ENCODE data around the gene PCOLCE2. TPM values are rescaled to one million over a fixed set of nuclear protein-coding genes. Genes with fewer than 3 reads are reported as not detected.

PCOLCE2 gene
- total RNA-seq, 1 experiment from 2014 or later = 14.6 TPM

DNA sequence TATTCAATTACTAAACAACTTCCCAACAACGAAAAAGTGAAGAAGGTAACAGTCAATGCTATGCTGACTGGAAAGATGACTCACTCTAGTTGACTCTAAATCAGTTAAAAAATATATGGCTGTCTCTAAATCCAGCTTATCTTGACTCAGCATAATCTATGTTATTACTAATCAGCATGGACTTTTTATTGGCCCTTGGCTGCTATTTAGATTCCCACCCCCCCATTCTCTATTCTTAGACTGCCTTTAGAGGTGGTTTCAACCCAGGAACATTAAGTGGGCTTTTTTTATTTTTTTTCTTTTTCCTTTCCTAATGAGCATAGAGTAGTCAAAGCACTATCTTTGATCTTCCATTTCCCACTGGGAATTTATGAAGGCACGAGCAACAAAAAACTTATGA is 1.9 kb downstream of the PCOLCE2 start:
- ChIA-PET POLR2A (interaction anchor here (0.7 kb wide), 1 partner anchor 59 kb away, joined by 3 read pairs; no protein-coding TSS in a partner anchor), CTCF (no interaction called here)
- peak overlapping the region; percentile 31; the same call in 1 of the 2 replicates for H3K27ac ChIP-seq (ENCODE audit: low read length)
- no peak overlapping the region for H3K4me3 ChIP-seq (ENCODE audit: low read depth in 2 of 2, low read length in 2 of 2)
- H3K4me1 ChIP-seq (ENCODE audit: control insufficient read depth, insufficient read depth, low read length) = peaks cover 16% of the 10 kb centered on the region
- no peak for TF ChIP-seq TCF7L2 (IDR thresholded peaks at IDR 0.05; ENCODE audit: low read depth, low read length)
- TF ChIP-seq SIN3A (IDR thresholded peaks at IDR 0.05; ENCODE audit: borderline replicate concordance, insufficient read depth, low read depth, low read length) = no peak
- TF ChIP-seq, protein P1, sequence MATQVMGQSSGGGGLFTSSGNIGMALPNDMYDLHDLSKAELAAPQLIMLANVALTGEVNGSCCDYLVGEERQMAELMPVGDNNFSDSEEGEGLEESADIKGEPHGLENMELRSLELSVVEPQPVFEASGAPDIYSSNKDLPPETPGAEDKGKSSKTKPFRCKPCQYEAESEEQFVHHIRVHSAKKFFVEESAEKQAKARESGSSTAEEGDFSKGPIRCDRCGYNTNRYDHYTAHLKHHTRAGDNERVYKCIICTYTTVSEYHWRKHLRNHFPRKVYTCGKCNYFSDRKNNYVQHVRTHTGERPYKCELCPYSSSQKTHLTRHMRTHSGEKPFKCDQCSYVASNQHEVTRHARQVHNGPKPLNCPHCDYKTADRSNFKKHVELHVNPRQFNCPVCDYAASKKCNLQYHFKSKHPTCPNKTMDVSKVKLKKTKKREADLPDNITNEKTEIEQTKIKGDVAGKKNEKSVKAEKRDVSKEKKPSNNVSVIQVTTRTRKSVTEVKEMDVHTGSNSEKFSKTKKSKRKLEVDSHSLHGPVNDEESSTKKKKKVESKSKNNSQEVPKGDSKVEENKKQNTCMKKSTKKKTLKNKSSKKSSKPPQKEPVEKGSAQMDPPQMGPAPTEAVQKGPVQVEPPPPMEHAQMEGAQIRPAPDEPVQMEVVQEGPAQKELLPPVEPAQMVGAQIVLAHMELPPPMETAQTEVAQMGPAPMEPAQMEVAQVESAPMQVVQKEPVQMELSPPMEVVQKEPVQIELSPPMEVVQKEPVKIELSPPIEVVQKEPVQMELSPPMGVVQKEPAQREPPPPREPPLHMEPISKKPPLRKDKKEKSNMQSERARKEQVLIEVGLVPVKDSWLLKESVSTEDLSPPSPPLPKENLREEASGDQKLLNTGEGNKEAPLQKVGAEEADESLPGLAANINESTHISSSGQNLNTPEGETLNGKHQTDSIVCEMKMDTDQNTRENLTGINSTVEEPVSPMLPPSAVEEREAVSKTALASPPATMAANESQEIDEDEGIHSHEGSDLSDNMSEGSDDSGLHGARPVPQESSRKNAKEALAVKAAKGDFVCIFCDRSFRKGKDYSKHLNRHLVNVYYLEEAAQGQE (IDR thresholded peaks at IDR 0.05; ENCODE audit: insufficient read depth in 1 of 2, low read depth in 2 of 2, low read length in 1 of 2) = no peak
- TF ChIP-seq POLR2AphosphoS5 (IDR thresholded peaks at IDR 0.05; ENCODE audit: low read depth, low read length) = no peak
- TF ChIP-seq, protein P2, sequence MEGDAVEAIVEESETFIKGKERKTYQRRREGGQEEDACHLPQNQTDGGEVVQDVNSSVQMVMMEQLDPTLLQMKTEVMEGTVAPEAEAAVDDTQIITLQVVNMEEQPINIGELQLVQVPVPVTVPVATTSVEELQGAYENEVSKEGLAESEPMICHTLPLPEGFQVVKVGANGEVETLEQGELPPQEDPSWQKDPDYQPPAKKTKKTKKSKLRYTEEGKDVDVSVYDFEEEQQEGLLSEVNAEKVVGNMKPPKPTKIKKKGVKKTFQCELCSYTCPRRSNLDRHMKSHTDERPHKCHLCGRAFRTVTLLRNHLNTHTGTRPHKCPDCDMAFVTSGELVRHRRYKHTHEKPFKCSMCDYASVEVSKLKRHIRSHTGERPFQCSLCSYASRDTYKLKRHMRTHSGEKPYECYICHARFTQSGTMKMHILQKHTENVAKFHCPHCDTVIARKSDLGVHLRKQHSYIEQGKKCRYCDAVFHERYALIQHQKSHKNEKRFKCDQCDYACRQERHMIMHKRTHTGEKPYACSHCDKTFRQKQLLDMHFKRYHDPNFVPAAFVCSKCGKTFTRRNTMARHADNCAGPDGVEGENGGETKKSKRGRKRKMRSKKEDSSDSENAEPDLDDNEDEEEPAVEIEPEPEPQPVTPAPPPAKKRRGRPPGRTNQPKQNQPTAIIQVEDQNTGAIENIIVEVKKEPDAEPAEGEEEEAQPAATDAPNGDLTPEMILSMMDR (IDR thresholded peaks at IDR 0.05) = no peak
- no peak for DNase-seq (ENCODE audit: low read depth, low spot score)
- no peaks in the 10 kb centered on the region for H3K27me3 ChIP-seq (ENCODE audit: control insufficient read depth, insufficient read depth, low read length)
- BruUV-seq (replicated peaks) = no TSS peak
- in situ Hi-C loops (cut with HindIII; ENCODE audit: low pct_unique_long_range_greater_than_20kb, low sequenced_read_pairs) (no loop called here), intact Hi-C loops (cut with micrococcal nuclease; ENCODE audit: unreplicated experiment) (no loop called here)
- H3K9me3 ChIP-seq (ENCODE audit: control insufficient read depth, insufficient read depth, low read depth, low read length) = no peaks in the 10 kb centered on the region
- ATAC-seq = no peak
- H3K36me3 ChIP-seq (ENCODE audit: control insufficient read depth, insufficient read depth, low read length) = no peaks in the 10 kb centered on the region

DNA sequence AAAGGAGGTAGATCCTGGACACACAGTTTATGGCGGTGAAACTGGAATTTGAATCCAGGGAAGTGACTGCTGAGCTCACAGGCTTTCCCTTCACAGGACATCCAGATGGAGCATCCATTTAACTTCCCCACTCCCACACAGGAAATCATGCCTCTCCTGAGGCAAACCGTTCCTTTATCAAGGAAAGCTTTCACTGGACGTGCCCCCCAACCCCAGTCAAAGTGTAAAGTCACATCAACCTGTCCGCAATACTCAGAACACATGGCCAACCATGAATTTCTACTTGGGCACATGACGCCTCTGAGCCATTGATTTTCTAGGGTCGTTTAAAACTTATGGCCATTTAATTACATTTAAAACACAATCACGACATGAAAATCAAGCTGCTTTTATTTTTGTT is 2.9 kb downstream of the PCOLCE2 start:
- Histone ChIP-seq H3K27ac (ENCODE audit: low read length) (no peak overlapping the region), H3K4me1 (ENCODE audit: control insufficient read depth, insufficient read depth, low read length) (peaks cover 16% of the 10 kb centered on the region), H3K36me3 (ENCODE audit: control insufficient read depth, insufficient read depth, low read length) (no peaks in the 10 kb centered on the region), H3K4me3 (ENCODE audit: low read depth in 2 of 2, low read length in 2 of 2) (no peak overlapping the region), H3K9me3 (ENCODE audit: control insufficient read depth, insufficient read depth, low read depth, low read length) (no peaks in the 10 kb centered on the region), H3K27me3 (ENCODE audit: control insufficient read depth, insufficient read depth, low read length) (no peaks in the 10 kb centered on the region)
- BruUV-seq (replicated peaks) = no TSS peak
- CTCF ChIA-PET = no interaction called here
- in situ Hi-C loops (cut with HindIII; ENCODE audit: low pct_unique_long_range_greater_than_20kb, low sequenced_read_pairs) (no loop called here), intact Hi-C loops (cut with micrococcal nuclease; ENCODE audit: unreplicated experiment) (no loop called here)
- ATAC-seq = no peak
- no peak for TF ChIP-seq POLR2AphosphoS5 (IDR thresholded peaks at IDR 0.05; ENCODE audit: low read depth, low read length)
- no peak for TF ChIP-seq TCF7L2 (IDR thresholded peaks at IDR 0.05; ENCODE audit: low read depth, low read length)
- POLR2A ChIA-PET = no interaction called here
- no peak for DNase-seq (ENCODE audit: low read depth, low spot score)

DNA sequence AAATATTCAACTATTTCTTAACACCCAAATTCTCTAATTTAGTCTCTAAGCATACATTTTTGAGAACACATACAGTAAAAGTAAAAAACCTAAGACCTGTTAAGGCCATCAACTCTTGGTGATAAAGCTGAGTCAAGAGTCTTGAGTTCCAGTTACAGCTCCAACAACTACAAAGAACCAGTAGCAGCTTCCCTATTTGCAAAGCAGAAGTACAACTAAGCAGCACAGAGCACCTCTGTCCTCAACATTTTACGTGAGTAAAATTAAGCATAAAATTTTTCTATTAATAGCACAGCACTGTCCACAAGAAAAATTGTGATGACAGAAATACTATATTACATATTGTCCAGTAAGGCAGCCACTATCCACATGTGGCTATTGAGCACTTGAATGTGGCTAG is 4.4 kb downstream of the PCOLCE2 start:
- no peak for TF ChIP-seq SIN3A (IDR thresholded peaks at IDR 0.05; ENCODE audit: borderline replicate concordance, insufficient read depth, low read depth, low read length)
- TF ChIP-seq, protein P2 (IDR thresholded peaks at IDR 0.05) = no peak
- TF ChIP-seq POLR2AphosphoS5 (IDR thresholded peaks at IDR 0.05; ENCODE audit: low read depth, low read length) = no peak
- TF ChIP-seq, protein P1 (IDR thresholded peaks at IDR 0.05; ENCODE audit: insufficient read depth in 1 of 2, low read depth in 2 of 2, low read length in 1 of 2) = no peak
- no peak for TF ChIP-seq TCF7L2 (IDR thresholded peaks at IDR 0.05; ENCODE audit: low read depth, low read length)
- Histone ChIP-seq H3K4me3 (ENCODE audit: low read depth in 2 of 2, low read length in 2 of 2) (no peak overlapping the region), H3K4me1 (ENCODE audit: control insufficient read depth, insufficient read depth, low read length) (peaks cover 16% of the 10 kb centered on the region), H3K27ac (ENCODE audit: low read length) (no peak overlapping the region), H3K36me3 (ENCODE audit: control insufficient read depth, insufficient read depth, low read length) (no peaks in the 10 kb centered on the region), H3K27me3 (ENCODE audit: control insufficient read depth, insufficient read depth, low read length) (no peaks in the 10 kb centered on the region), H3K9me3 (ENCODE audit: control insufficient read depth, insufficient read depth, low read depth, low read length) (no peaks in the 10 kb centered on the region)
- CTCF ChIA-PET = no interaction called here
- BruUV-seq (replicated peaks) = no TSS peak
- POLR2A ChIA-PET = no interaction called here
- intact Hi-C loops (cut with micrococcal nuclease; ENCODE audit: unreplicated experiment) = no loop called here
- in situ Hi-C loops (cut with HindIII; ENCODE audit: low pct_unique_long_range_greater_than_20kb, low sequenced_read_pairs) = no loop called here
- DNase-seq (ENCODE audit: low read depth, low spot score) = no peak
- no peak for ATAC-seq
